AG09309 (cell line): ENCODE data around the gene TNFAIP8L3.

Source experiments
- DNase-seq: peaks from one replicate; pipeline ENCODE4 v3.0.0-alpha.2; 2010; ENCODE audit warnings: low read depth
- H3K4me3 ChIP-seq: 2 replicates; pipeline ENCODE4 v1.5.1; 2011; ENCODE audit warnings: mild to moderate bottlenecking, low read depth, low read length, moderate library complexity; ENCODE audit not compliant: control insufficient read depth
- CTCF ChIP-seq: IDR thresholded peaks from 2 replicates; pipeline ENCODE4 v1.5.1; 2011; ENCODE audit warnings: mild to moderate bottlenecking, low read depth, low read length, inconsistent platforms; ENCODE audit not compliant: insufficient read depth, control insufficient read depth; ENCODE audit errors: missing control alignments

The TNFAIP8L3 gene

GRCh38 chr15:51069983-51070382, 24.7 kb downstream of the TNFAIP8L3 start:
- DNase-seq, result no peak
- TF ChIP-seq CTCF, result no peak

DNA sequence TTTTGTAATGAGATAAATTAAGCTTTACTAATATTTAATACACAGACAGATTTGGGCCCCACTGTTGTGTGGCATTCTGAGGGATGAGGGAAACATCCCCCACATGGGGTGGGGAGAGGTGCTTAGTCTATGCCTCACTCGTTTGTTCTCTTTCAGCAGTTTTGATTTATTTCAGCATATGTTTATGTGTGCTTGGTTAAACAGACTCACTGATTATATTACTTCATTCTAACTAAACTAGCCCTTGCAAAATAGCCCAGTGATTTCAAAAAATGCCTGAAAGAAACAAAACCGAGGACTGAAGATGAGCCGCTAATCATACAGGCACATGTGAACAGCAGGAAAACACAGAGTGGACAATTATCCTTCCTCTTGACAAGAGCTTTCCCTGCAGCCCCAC, 27.2 kb downstream of the TNFAIP8L3 start:
- DNase-seq, result no peak
- no peak for TF ChIP-seq CTCF
- H3K4me3 ChIP-seq, result no peak overlapping the region

More at GRCh38 chr15:51069983-51070382, 24.7 kb downstream of the TNFAIP8L3 start:
- no peak overlapping the region for H3K4me3 ChIP-seq

DNA sequence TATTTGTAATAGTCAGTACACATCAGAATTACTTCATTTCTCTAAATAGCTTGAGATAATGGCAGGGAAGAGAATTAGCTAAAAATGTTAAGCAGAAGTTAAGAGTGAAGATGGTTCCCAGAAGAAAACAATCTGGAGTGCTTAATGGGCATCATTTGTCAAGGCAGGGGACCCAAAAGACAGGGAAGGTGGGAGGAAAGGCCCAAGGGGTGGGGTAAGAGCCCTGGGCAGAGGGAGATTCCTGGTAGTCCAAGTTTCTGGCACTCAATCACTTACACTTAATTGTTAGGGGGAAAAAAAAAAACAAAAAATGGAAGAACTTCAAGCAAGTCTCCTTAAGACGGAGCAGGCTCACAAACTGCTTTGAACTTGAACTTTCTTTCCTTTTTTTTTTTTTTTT, 28.9 kb downstream of the TNFAIP8L3 start:
- no peak for TF ChIP-seq CTCF
- no peak for DNase-seq
- no peak overlapping the region for H3K4me3 ChIP-seq

DNA sequence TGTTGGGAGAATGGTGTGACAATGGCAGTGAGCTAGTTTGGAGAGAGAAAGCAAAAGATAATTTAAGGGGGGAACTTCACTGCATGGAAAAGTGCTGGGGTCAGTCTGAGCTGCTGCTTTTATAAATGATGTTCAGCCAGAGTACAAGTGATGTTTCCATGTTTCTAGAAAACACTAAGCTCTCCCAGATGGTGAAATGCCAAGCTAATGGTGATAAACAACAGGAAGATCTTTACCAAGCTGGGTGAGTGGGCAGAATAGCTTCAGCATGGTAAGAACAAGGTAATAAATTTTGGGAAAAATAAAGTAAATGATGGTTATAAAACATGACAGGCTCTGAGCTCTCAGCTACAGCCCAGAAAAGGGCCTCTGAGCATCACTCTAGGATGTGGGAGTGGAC, 29.4 kb downstream of the TNFAIP8L3 start:
- no peak for TF ChIP-seq CTCF
- H3K4me3 ChIP-seq, result no peak overlapping the region
- no peak for DNase-seq

DNA sequence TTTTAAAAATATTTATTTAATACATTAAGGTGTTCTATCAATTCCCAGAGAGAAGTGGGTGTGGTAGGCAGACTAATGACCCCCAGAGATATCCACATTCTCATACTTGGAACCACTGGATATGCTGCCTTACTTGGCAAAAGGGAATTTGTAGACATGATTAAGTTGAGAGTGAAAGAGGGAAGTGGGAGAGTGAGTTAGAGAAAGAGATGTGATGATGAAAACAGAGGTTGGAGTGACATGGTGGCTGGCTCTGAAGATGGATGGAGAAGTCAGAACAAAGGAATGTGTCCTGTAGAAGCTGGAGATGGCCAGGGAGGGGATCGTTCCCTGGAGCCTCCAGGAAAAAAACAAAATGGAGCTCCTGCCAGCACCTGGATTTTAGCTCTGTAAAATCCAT, 32.0 kb downstream of the TNFAIP8L3 start:
- TF ChIP-seq CTCF, result no peak
- H3K4me3 ChIP-seq, result no peak overlapping the region
- no peak for DNase-seq

DNA sequence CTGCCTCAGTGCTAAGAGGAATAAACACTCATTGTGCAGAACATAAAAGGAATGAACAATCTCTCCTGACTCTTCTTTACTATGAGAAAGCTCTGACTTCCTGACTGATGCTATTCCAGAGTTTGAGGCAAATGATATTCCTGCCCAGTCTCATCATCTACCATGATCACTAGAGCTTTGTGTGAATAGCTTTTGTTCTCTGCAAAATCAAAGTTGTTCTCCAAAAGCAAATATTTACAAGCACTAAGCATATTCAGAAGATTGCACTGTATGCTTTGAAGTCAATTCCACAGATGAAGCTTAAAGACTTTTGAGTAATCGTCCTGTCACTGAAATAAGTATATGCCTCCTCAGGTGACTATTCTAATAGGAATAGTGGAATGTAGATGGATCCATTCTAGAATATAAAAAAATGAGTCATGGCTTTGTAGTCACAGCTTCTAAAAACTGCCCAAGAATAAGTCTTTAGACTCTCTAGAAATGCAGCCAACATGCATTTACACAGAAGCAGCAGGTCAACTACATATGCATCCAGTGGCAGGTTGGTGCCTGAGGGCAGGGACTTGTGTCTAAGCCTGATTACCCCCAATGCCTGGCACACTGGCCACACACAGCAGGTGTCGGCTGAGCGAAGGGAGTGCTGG, 34.6 kb downstream of the TNFAIP8L3 start:
- no peak overlapping the region for H3K4me3 ChIP-seq
- TF ChIP-seq CTCF, result no peak
- DNase-seq, result no peak
